Heart right ventricle (tissue), 16 donors: ENCODE results near the gene DEFB119. TPM values are rescaled to one million over a fixed set of nuclear protein-coding genes. Genes with fewer than 3 reads are reported as not detected.

Experiments used
- ATAC-seq, 8 donors: fragments of 200-7000 bp; cut with Tn5 transposase; one replicate each; pipeline ENCODE4 v1.9.1; 2020; ENCODE audit warnings: mild to moderate bottlenecking in 8 of 8, moderate library complexity in 8 of 8, moderate number of reproducible peaks in 1 of 8
- DNase-seq, 2 donors: peaks; one replicate each; pipeline ENCODE4 v3.0.0-alpha.2; 2020
- H3K27ac ChIP-seq, 10 donors: fragments of 200-600 bp; sonication (generic) in 2 of 10; one replicate each; pipeline versions ENCODE4 v1.5.0 to v1.8.0; 2020 to 2022; ENCODE audit warnings: mild to moderate bottlenecking in 3 of 10
- H3K27me3 ChIP-seq, 7 donors: fragments of 200-600 bp; one replicate each; pipeline ENCODE4 v1.8.0; 2021 to 2022; ENCODE audit warnings: mild to moderate bottlenecking in 2 of 7
- H3K36me3 ChIP-seq, 9 donors: fragments of 200-600 bp; sonication (generic) in 1 of 9; one replicate each; pipeline versions ENCODE4 v1.5.0 to v1.8.0; 2020 to 2022; ENCODE audit warnings: mild to moderate bottlenecking in 2 of 9
- H3K4me1 ChIP-seq, 9 donors: fragments of 200-600 bp; sonication (generic) in 1 of 9; one replicate each; pipeline versions ENCODE4 v1.5.0 to v1.8.0; 2020 to 2022; ENCODE audit warnings: mild to moderate bottlenecking in 4 of 9
- H3K4me3 ChIP-seq, 10 donors: fragments of 200-600 bp; sonication (generic) in 2 of 10; one replicate each; pipeline versions ENCODE4 v1.5.0 to v1.8.0; 2020 to 2022; ENCODE audit warnings: mild to moderate bottlenecking in 7 of 10, moderate library complexity in 2 of 10
- H3K9me3 ChIP-seq, 11 donors: fragments of 200-600 bp in 10 of 11; sonication (generic) in 2 of 11; one replicate each; pipeline versions ENCODE4 v1.5.0 to v1.8.0; 2013 to 2022; ENCODE audit warnings: mild to moderate bottlenecking in 2 of 11, control low read depth in 1 of 11, moderate library complexity in 1 of 11
- WGBS, 2 donors: extraction: QIAGEN DNeasy Blood & Tissue Kit; methylation state at CpG; one replicate each; pipeline ENCODE4 v1.1.7; 2013; ENCODE audit warnings: inconsistent platforms in 1 of 2; 5-methylcytosine and 5-hydroxymethylcytosine counted together
- intact Hi-C, 10 donors: fragments of 100-400 bp; cut with DNase I; formaldehyde crosslinking; loops; one replicate each; pipeline versions ENCODE4 v1.11.1 to v1.14.2; 2022
- polyA plus RNA-seq, 2 donors: library from polyadenylated mRNA; stranded (reverse); fragments of 200-250 nt; gene quantifications; one replicate each; pipeline ENCODE4 v1.2.3, GENCODE V29; 2013
- total RNA-seq, 10 donors: library from RNA; stranded (reverse); fragmentation: NEBNext Ultra II Directional in 3 of 10; extraction: Animal tissue kit (Norgen Biotek cat#: 25700) in 3 of 10; gene quantifications; one replicate each; pipeline versions ENCODE4 v1.2.1 to v1.2.4, GENCODE V29; 2021 to 2023
- TF ChIP-seq, protein P1 (sequence below), 9 donors: fragments of 200-600 bp; sonication (generic) in 2 of 9; IDR thresholded peaks; one replicate each; pipeline versions ENCODE4 v1.5.0 to v1.8.0; 2021 to 2022; ENCODE audit warnings: antibody characterized with exemption in 9 of 9, mild to moderate bottlenecking in 5 of 9, moderate library complexity in 1 of 9
- donor health status: Arrhythmogenic right ventricular cardiomyopathy.
- donor health status: ischemic (EF 13 %, LVEDD 7.1; RV severe dilation, severe dysfunction).
- donor health status: healthy with polysubstance abuse.
- donor health status: DM: no; HTN: yes; CAD: no.
- donor health status: DM: no; HTN: no; CAD: no.
- donor health status: ischemic (EF 25% LVEDD 6.9; RV normal size, moderate dysfunction).
- donor health status: ischemic (EF 25% LVEDD 5.7; RV mildly dilated, moderate dysfunction).
- donor health status: healthy.
- donor health status: DM: yes; HTN: yes; CAD: no.
- donor health status: Ischemic cardiomyopathy.
- donor health status: ischemic (EF 35%, LVEDD 5.7; RV mildly dilated, moderate dysfunction).
- donor health status: nonischemic (EF 11% LVEDD 7.7; RV severe dilation, severe dysfunction).
- donor health status: DM: yes; HTN: yes; CAD: no.
- donor health status: PGD.
- donor health status: ischemic (EF 29% LVEDD 5.4; RV normal size, mild dysfunction).
- donor health status: nonischemic (EF 23%, LVEDD 6.1; RV moderate dilation, normal function).

The DEFB119 gene
- total and polyA plus RNA-seq, 12 donors: not detected

DNA sequence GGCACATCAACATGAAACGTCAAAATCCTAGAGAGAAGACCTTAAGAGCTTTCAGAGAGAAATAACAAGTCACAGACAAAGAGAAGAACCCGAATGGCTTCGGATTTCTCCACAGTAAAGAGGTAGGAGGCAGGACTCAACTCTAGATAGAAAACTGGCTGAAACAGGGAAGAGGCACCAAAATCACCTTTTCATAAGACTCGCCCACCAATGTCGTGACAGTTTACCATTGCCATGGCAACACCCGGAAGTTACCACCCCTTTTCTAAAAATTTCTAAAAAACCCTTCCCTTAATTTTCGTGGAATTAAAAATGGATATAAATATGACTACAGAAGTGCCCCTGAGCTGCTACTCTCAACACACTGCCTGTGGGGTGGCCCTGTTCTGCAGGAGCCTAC is 27.9 kb upstream of the DEFB119 start:
- 81 to 85% methylated on average over 7 of the region's 7 CpGs for WGBS, 2 donors
- intact Hi-C loops: no loop called here

DNA sequence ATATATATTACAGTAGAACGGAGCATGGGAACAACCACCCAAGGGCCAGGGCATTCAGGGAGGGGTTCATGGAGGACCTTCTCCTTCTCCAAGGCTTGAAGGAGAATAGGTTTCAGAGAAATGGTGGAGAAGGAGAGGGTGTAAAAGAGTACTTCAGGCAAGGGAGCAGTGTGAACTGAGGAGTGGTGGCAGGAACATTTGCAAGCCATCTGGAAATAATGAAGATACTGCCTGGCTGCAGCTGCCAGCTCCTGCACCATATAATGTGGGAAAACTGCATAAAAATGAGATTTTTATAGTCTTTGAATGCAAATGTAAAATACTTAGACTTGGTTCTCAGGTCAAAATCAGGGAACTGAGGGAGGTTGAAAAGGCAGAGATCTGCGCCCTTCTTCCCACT is 25.3 kb upstream of the DEFB119 start:
- peaks cover 0 to 4% (median 0%) of the 10 kb centered on the region in 11 donors for H3K9me3 ChIP-seq
- WGBS, 2 donors: 86 to 88% methylated on average over 2 of the region's 2 CpGs
- H3K36me3 ChIP-seq: no peaks in the 10 kb centered on the region
- intact Hi-C loops: no loop called here
- peaks cover 0 to 8% (median 3%) of the 10 kb centered on the region in 7 donors for H3K27me3 ChIP-seq
- H3K27ac ChIP-seq: no peak overlapping the region
- no peaks in the 10 kb centered on the region for H3K4me1 ChIP-seq
- ATAC-seq: no peak
- H3K4me3 ChIP-seq: no peak overlapping the region
- TF ChIP-seq, protein P1, sequence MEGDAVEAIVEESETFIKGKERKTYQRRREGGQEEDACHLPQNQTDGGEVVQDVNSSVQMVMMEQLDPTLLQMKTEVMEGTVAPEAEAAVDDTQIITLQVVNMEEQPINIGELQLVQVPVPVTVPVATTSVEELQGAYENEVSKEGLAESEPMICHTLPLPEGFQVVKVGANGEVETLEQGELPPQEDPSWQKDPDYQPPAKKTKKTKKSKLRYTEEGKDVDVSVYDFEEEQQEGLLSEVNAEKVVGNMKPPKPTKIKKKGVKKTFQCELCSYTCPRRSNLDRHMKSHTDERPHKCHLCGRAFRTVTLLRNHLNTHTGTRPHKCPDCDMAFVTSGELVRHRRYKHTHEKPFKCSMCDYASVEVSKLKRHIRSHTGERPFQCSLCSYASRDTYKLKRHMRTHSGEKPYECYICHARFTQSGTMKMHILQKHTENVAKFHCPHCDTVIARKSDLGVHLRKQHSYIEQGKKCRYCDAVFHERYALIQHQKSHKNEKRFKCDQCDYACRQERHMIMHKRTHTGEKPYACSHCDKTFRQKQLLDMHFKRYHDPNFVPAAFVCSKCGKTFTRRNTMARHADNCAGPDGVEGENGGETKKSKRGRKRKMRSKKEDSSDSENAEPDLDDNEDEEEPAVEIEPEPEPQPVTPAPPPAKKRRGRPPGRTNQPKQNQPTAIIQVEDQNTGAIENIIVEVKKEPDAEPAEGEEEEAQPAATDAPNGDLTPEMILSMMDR (IDR thresholded peaks at IDR 0.05): no peak
- DNase-seq: no peak

More for the DNA sequence above, 27.9 kb upstream of the DEFB119 start:
- Histone ChIP-seq H3K4me1 (no peaks in the 10 kb centered on the region), H3K4me3 (no peak overlapping the region), H3K9me3 (peaks cover 0 to 4% (median 0%) of the 10 kb centered on the region in 11 donors), H3K36me3 (no peaks in the 10 kb centered on the region), H3K27me3 (peaks cover 0 to 21% (median 6%) of the 10 kb centered on the region in 7 donors), H3K27ac (no peak overlapping the region)
- DNase-seq (no peak), ATAC-seq (no peak)
- TF ChIP-seq, protein P1 (IDR thresholded peaks at IDR 0.05): no peak

DNA sequence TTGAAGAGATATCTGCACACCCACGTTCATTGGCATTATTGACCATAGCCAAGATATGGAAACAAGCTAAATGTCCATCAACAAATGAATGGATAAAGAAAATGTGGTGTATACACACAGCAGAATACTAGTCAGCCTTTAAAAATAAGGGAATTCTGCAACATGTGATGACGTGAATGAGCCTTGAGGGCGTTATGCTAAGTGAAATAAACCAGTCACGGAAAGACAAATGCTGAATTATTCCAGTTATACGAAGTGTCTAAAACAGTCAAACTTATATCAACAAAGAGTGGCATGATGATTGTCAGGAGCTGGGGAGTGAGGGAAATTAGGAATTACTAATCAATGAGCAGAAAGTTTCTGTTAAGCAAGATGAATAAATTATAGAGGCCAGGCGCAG is 24.0 kb upstream of the DEFB119 start:
- WGBS, 2 donors: 69% methylated on average over 6 of the region's 6 CpGs
- TF ChIP-seq, protein P1 (IDR thresholded peaks at IDR 0.05): no peak
- Histone ChIP-seq H3K4me1 (no peaks in the 10 kb centered on the region), H3K9me3 (peaks cover 0 to 3% (median 0%) of the 10 kb centered on the region in 11 donors), H3K27ac (no peak overlapping the region), H3K4me3 (no peak overlapping the region), H3K36me3 (no peaks in the 10 kb centered on the region), H3K27me3 (peaks cover 0 to 16% (median 6%) of the 10 kb centered on the region in 7 donors)
- ATAC-seq: no peak
- intact Hi-C loops: no loop called here
- DNase-seq: no peak

DNA sequence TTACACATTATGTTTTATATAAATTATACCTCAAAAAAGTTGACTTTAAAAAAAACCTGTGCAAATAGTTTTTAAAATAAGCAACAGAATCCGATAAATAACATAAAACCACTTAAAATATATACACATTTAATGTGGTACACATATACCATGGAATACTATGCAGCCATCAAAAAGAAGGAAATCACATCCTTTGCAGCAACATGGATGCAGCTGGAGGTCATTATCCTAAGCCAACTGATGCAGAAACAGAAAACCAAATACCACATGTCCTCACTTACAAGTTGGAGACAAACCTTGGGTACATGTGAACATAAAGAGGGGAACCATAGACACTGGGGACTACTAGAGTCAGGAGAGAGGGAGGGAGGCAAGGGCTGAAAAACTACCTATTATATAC is 19.6 kb upstream of the DEFB119 start:
- Histone ChIP-seq H3K9me3 (peaks cover 0 to 3% (median 0%) of the 10 kb centered on the region in 11 donors), H3K36me3 (no peaks in the 10 kb centered on the region), H3K27me3 (peaks cover 0 to 22% (median 5%) of the 10 kb centered on the region in 7 donors), H3K27ac (no peak overlapping the region), H3K4me1 (no peaks in the 10 kb centered on the region), H3K4me3 (no peak overlapping the region)
- WGBS, 2 donors: 28 to 47% methylated on average over 1 of the region's 1 CpG
- intact Hi-C loops: no loop called here
- DNase-seq: no peak
- TF ChIP-seq, protein P1 (IDR thresholded peaks at IDR 0.05): no peak
- no peak for ATAC-seq
